ACC112 (cell line): ENCODE results near the gene PRSS27.

Experiments
- H2AFZ ChIP-seq: fragments of 200-600 bp; sonication (generic); one replicate; pipeline ENCODE4 v1.6.0; 2017; ENCODE audit warnings: antibody characterized with exemption, low read length; ENCODE audit not compliant: unreplicated experiment
- H3K27ac ChIP-seq: fragments of 200-600 bp; sonication (generic); 2 replicates; pipeline ENCODE4 v1.5.1; 2014; ENCODE audit warnings: low read depth, mild to moderate bottlenecking, antibody characterized with exemption, low read length, moderate library complexity
- H3K27me3 ChIP-seq: fragments of 200-600 bp; sonication (generic); 2 replicates; pipeline ENCODE4 v1.6.1; 2014; ENCODE audit warnings: mild to moderate bottlenecking, antibody characterized with exemption, low read length, moderate library complexity, mixed read lengths; ENCODE audit not compliant: insufficient read depth
- H3K36me3 ChIP-seq: fragments of 200-600 bp; sonication (generic); 2 replicates; pipeline ENCODE4 v1.6.1; 2016; ENCODE audit warnings: mild to moderate bottlenecking, antibody characterized with exemption, low read length, moderate library complexity, mixed read lengths; ENCODE audit not compliant: insufficient read depth
- H3K4me1 ChIP-seq: fragments of 200-600 bp; sonication (generic); one replicate; pipeline ENCODE4 v1.6.1; 2016; ENCODE audit warnings: low read length, mixed read lengths; ENCODE audit not compliant: insufficient read depth, unreplicated experiment, control insufficient read depth
- H3K4me3 ChIP-seq: fragments of 200-600 bp; sonication (generic); 2 replicates; pipeline ENCODE4 v1.5.1; 2014; ENCODE audit warnings: mild to moderate bottlenecking, low read depth, low read length
- H3K79me2 ChIP-seq: fragments of 200-600 bp; sonication (generic); one replicate; pipeline ENCODE4 v1.6.0; 2016; ENCODE audit warnings: low read length; ENCODE audit not compliant: control insufficient read depth, unreplicated experiment, insufficient read depth

The PRSS27 gene

GRCh38 chr16:2739625-2740430, 19.8 kb upstream of the PRSS27 start:
- Histone ChIP-seq H3K79me2 (no peaks in the 10 kb centered on the region), H3K36me3 (no peaks in the 10 kb centered on the region), H3K27ac (no peak overlapping the region), H3K27me3 (no peaks in the 10 kb centered on the region), H3K4me3 (no peak overlapping the region), H2AFZ (no peak overlapping the region), H3K4me1 (no peaks in the 10 kb centered on the region)

- H3K27me3 ChIP-seq, result no peaks in the 10 kb centered on the region
- H3K79me2 ChIP-seq, result no peaks in the 10 kb centered on the region
- H2AFZ ChIP-seq, result no peak overlapping the region
- no peak overlapping the region for H3K4me3 ChIP-seq
- H3K27ac ChIP-seq, result no peak overlapping the region
- no peaks in the 10 kb centered on the region for H3K4me1 ChIP-seq
- no peaks in the 10 kb centered on the region for H3K36me3 ChIP-seq
Measured at GRCh38 chr16:2738615-2739014, 18.6 kb upstream of the PRSS27 start.

- H3K79me2 ChIP-seq, result no peaks in the 10 kb centered on the region
- no peaks in the 10 kb centered on the region for H3K36me3 ChIP-seq
- H3K4me1 ChIP-seq, result no peaks in the 10 kb centered on the region
- no peak overlapping the region for H2AFZ ChIP-seq
- H3K27ac ChIP-seq, result no peak overlapping the region
- H3K4me3 ChIP-seq, result no peak overlapping the region
- H3K27me3 ChIP-seq, result no peaks in the 10 kb centered on the region
Measured at GRCh38 chr16:2737895-2738418, 17.9 kb upstream of the PRSS27 start.

- H3K27me3 ChIP-seq, result no peaks in the 10 kb centered on the region
- H3K79me2 ChIP-seq, result no peaks in the 10 kb centered on the region
- H3K4me1 ChIP-seq, result no peaks in the 10 kb centered on the region
- H3K27ac ChIP-seq, result no peak overlapping the region
- H2AFZ ChIP-seq, result no peak overlapping the region
- no peaks in the 10 kb centered on the region for H3K36me3 ChIP-seq
- no peak overlapping the region for H3K4me3 ChIP-seq
Measured at GRCh38 chr16:2737238-2737605, 17.2 kb upstream of the PRSS27 start.

- Histone ChIP-seq H3K27me3 (no peaks in the 10 kb centered on the region; the same call in 1 of the 2 replicates), H3K79me2 (no peaks in the 10 kb centered on the region), H3K27ac (no peak overlapping the region), H3K4me3 (no peak overlapping the region), H2AFZ (no peak overlapping the region), H3K36me3 (no peaks in the 10 kb centered on the region), H3K4me1 (no peaks in the 10 kb centered on the region)
Measured at GRCh38 chr16:2736476-2737237, 16.6 kb upstream of the PRSS27 start.

- H3K36me3 ChIP-seq, result no peaks in the 10 kb centered on the region
- H3K4me3 ChIP-seq, result no peak overlapping the region
- no peak overlapping the region for H3K27ac ChIP-seq
- H2AFZ ChIP-seq, result no peak overlapping the region
- H3K27me3 ChIP-seq, result no peaks in the 10 kb centered on the region; the same call in 1 of the 2 replicates
- H3K79me2 ChIP-seq, result no peaks in the 10 kb centered on the region
- no peaks in the 10 kb centered on the region for H3K4me1 ChIP-seq
Measured at GRCh38 chr16:2734844-2735515, 15.0 kb upstream of the PRSS27 start.

- no peaks in the 10 kb centered on the region for H3K4me1 ChIP-seq
- no peak overlapping the region for H3K4me3 ChIP-seq
- no peak overlapping the region for H2AFZ ChIP-seq
- H3K36me3 ChIP-seq, result no peaks in the 10 kb centered on the region
- no peak overlapping the region for H3K27ac ChIP-seq
- H3K79me2 ChIP-seq, result no peaks in the 10 kb centered on the region
- H3K27me3 ChIP-seq, result peaks cover 5% of the 10 kb centered on the region
Measured at GRCh38 chr16:2728034-2728433, 8.0 kb upstream of the PRSS27 start.

- no peak overlapping the region for H3K4me3 ChIP-seq
- peaks cover 5% of the 10 kb centered on the region for H3K27me3 ChIP-seq
- no peak overlapping the region for H2AFZ ChIP-seq
- no peak overlapping the region for H3K27ac ChIP-seq
- no peaks in the 10 kb centered on the region for H3K4me1 ChIP-seq
- H3K79me2 ChIP-seq, result no peaks in the 10 kb centered on the region
- no peaks in the 10 kb centered on the region for H3K36me3 ChIP-seq
Measured at GRCh38 chr16:2726923-2727322, 6.9 kb upstream of the PRSS27 start.

- no peaks in the 10 kb centered on the region for H3K4me1 ChIP-seq
- H3K27me3 ChIP-seq, result peaks cover 5% of the 10 kb centered on the region; the same call in 1 of the 2 replicates
- no peak overlapping the region for H3K4me3 ChIP-seq
- H2AFZ ChIP-seq, result no peak overlapping the region
- no peaks in the 10 kb centered on the region for H3K36me3 ChIP-seq
- H3K79me2 ChIP-seq, result no peaks in the 10 kb centered on the region
- H3K27ac ChIP-seq, result no peak overlapping the region
Measured at GRCh38 chr16:2724816-2725348, 4.9 kb upstream of the PRSS27 start.

- no peak overlapping the region for H3K27ac ChIP-seq
- no peaks in the 10 kb centered on the region for H3K4me1 ChIP-seq
- H3K36me3 ChIP-seq, result no peaks in the 10 kb centered on the region
- H3K27me3 ChIP-seq, result peaks cover 5% of the 10 kb centered on the region; the same call in 1 of the 2 replicates
- H2AFZ ChIP-seq, result no peak overlapping the region
- no peaks in the 10 kb centered on the region for H3K79me2 ChIP-seq
- H3K4me3 ChIP-seq, result no peak overlapping the region
Measured at GRCh38 chr16:2724088-2724676, 4.2 kb upstream of the PRSS27 start.
